HL-60 (cell line): ENCODE results near the gene RAD50.
A peak's percentile ranks its signal among the peaks of the same experiment; 100 is the strongest.

Experiments used
- GABPA ChIP-seq: IDR thresholded peaks from 2 replicates; pipeline ENCODE4 v1.6.1; 2012; ENCODE audit warnings: low read depth
- POLR2AphosphoS5 ChIP-seq: IDR thresholded peaks from 2 replicates; pipeline ENCODE4 v1.6.1; 2012; ENCODE audit warnings: low read depth
- TF ChIP-seq, protein P1 (sequence below): IDR thresholded peaks from one replicate; pipeline ENCODE4 v1.5.1; 2011; ENCODE audit warnings: low read length, control low read depth, inconsistent platforms; ENCODE audit not compliant: insufficient read depth
- TF ChIP-seq, protein P2 (sequence below): IDR thresholded peaks from 2 replicates; pipeline ENCODE4 v1.6.1; 2012; ENCODE audit warnings: low read depth; ENCODE audit not compliant: insufficient replicate concordance

- TF ChIP-seq POLR2AphosphoS5 (no peak), GABPA (no peak)
- TF ChIP-seq, protein P1, sequence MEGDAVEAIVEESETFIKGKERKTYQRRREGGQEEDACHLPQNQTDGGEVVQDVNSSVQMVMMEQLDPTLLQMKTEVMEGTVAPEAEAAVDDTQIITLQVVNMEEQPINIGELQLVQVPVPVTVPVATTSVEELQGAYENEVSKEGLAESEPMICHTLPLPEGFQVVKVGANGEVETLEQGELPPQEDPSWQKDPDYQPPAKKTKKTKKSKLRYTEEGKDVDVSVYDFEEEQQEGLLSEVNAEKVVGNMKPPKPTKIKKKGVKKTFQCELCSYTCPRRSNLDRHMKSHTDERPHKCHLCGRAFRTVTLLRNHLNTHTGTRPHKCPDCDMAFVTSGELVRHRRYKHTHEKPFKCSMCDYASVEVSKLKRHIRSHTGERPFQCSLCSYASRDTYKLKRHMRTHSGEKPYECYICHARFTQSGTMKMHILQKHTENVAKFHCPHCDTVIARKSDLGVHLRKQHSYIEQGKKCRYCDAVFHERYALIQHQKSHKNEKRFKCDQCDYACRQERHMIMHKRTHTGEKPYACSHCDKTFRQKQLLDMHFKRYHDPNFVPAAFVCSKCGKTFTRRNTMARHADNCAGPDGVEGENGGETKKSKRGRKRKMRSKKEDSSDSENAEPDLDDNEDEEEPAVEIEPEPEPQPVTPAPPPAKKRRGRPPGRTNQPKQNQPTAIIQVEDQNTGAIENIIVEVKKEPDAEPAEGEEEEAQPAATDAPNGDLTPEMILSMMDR = peak; percentile 16
- TF ChIP-seq, protein P2, sequence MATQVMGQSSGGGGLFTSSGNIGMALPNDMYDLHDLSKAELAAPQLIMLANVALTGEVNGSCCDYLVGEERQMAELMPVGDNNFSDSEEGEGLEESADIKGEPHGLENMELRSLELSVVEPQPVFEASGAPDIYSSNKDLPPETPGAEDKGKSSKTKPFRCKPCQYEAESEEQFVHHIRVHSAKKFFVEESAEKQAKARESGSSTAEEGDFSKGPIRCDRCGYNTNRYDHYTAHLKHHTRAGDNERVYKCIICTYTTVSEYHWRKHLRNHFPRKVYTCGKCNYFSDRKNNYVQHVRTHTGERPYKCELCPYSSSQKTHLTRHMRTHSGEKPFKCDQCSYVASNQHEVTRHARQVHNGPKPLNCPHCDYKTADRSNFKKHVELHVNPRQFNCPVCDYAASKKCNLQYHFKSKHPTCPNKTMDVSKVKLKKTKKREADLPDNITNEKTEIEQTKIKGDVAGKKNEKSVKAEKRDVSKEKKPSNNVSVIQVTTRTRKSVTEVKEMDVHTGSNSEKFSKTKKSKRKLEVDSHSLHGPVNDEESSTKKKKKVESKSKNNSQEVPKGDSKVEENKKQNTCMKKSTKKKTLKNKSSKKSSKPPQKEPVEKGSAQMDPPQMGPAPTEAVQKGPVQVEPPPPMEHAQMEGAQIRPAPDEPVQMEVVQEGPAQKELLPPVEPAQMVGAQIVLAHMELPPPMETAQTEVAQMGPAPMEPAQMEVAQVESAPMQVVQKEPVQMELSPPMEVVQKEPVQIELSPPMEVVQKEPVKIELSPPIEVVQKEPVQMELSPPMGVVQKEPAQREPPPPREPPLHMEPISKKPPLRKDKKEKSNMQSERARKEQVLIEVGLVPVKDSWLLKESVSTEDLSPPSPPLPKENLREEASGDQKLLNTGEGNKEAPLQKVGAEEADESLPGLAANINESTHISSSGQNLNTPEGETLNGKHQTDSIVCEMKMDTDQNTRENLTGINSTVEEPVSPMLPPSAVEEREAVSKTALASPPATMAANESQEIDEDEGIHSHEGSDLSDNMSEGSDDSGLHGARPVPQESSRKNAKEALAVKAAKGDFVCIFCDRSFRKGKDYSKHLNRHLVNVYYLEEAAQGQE = no peak
These were observed 30.3 kb upstream of the RAD50 start for GRCh38 chr5:132526290-132526973.
